KG1 (cell line): ENCODE measurements around the gene ARMC6.
A peak's percentile ranks its signal among the peaks of the same experiment; 100 is the strongest.
"Not testable (repeated sequence)": the region's sequence is repeated elsewhere in the genome, so short reads cannot be mapped to it uniquely, and the experiment has no call there.

ENCODE experiments used
- DNase-seq: peaks from one replicate; lab custom pipeline; 2025; lab: John Stamatoyannopoulos, UW

The ARMC6 gene

DNA sequence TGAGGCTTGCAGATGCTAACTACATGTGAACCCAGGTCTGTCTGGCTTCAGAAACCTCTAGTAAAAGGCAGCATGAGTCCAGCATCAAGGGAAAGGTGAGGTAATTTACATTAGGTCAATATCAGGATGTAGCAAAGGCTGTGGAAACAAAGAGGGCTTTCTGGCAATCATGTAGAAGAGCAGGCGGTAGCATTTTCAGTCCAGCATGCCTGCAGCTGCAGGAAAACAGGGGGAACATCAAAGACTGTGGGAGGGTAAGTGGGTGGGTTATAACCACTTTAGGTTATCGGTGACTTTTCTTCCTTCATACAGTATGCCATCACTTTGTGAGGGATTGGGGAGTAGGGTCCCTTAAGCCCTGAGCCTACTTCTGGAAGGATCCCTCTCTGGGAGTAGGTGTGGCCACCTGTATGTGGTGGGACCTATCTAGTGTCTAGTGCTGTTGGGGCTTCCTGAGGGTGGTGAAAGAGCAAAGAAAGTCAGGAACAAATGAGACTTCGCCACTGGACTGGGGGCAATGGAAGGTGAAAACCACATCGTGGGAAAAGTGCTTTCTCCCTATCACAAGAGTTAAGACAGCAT lies 10.9 kb upstream of the ARMC6 start:
- DNase-seq: no peak

- not testable (repeated sequence) for DNase-seq
These were observed 10.0 kb upstream of the ARMC6 start for GRCh38 chr19:19023376-19023775.

- no peak for DNase-seq
These were observed 7.5 kb upstream of the ARMC6 start for GRCh38 chr19:19025861-19026260.

DNA sequence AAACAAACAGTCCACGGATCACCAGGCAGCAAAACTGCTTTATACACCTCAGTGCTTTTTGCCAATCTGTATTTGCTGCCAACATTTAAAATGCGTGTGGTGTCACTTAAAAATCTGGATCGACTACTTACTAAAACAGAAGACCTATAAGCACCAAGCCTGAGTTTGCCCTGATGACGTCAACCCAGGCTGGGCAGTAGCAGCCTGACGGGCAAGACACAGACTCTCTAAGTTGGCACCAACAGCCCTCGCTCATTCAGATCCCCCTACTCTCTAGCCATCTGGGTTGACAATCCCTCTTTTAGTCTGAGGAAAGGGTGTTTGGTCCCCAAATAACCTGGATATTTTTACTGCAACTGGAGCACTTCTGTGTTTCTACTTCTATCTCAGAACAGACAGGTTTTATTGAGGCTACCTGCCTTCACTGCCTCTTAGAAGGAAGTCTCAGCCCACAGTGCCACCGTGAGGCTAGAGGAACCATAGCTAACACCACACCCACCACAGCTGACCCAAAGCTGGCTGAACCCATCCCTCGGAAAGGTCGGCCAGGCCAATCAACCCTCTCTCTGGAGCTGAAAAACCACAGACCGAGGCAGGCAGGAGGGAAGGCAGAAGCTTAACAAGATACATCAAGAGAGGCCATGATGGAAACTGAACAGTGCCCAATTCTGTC lies 7.0 kb upstream of the ARMC6 start:
- no peak for DNase-seq

DNA sequence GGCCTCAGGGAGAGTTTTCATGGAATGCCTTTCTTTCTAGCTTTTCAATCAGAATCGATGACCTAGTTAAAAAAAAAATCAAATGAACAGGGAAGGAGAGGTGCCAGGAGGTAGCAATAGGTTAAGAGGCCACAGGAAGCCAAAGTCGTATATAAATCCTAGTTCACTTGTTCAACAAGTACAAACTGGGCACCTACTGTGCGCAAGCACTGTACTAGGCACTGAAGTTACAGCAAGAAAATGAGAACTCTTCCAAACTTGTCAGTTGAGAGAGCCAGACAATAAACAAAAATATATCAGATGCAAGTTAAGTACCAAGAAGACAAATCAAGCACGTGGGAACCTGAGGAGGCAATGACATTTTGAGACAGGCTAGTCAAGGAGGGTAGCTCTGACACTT lies 6.2 kb upstream of the ARMC6 start:
- no peak for DNase-seq

- no peak for DNase-seq
These were observed 4.9 kb upstream of the ARMC6 start for GRCh38 chr19:19028526-19028925.

DNA sequence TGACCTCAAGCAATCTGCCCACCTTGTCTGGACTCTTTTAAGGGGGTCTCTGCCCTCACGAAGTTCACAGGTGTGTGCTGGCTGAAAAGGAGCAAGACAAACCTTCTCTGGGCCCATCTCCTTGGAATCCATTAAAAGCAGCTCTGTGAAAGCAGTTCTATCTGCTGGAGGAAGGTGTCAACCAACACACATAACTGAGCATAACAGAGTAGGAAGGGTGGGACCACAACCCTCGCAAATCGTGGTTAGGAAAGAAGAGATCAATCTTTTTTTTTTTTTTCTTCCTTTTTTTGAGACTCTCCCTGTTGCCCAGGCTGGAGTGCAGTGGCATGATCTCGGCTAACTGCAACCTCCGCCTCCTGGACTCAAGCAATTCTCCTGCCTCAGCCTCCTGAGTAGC lies 1.5 kb upstream of the ARMC6 start:
- no peak for DNase-seq

DNA sequence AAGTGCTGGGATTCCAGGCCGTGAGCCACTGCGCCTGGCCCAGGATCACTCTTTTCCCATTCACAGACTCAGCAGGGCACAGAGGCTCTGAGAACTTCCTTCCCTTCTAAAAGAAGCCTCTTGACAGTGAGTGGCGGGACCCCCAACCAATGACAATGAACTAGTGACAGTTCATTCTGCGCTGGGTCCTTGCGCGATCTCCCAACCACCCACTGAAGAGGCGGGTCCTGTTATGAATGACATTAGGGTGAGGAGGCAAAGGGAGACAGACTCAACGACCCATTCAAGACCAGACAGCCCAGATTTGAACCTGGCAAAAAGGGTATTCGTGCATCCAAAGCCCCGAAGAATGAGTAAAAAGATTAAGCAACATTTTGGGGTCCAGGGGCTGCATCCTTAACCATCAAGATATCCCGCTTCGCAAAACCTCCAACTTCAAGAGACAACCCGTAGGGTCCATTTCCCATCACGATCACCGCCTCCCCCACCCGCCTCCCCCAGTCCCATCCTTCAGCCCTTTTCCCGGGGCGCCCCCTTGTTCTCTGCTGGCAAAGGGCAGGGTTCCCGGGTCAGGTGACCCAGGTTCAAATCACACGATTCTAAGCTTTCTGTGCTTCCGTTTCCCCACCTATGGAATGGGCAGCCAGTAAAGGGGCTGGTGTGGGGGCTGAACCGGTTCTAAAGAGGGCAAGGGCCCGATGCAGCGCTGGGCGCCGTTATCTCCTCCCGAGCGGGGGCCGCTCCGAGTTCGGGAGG lies 805 bp upstream of the ARMC6 start:
- DNase-seq: peak; percentile 90

DNA sequence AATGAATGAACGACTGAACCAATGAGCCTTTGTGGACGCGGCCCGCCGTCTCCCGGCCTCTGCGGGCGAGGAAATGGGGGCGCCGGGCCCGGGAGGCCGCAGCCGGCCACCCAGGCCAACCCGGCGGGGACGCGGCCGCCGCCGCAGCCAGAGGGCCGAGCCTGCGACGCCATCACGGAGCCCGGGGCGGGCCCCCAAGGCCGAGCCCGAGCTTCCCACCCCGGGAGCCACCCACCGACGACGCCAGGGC lies 302 bp upstream of the ARMC6 start:
- no peak for DNase-seq

DNA sequence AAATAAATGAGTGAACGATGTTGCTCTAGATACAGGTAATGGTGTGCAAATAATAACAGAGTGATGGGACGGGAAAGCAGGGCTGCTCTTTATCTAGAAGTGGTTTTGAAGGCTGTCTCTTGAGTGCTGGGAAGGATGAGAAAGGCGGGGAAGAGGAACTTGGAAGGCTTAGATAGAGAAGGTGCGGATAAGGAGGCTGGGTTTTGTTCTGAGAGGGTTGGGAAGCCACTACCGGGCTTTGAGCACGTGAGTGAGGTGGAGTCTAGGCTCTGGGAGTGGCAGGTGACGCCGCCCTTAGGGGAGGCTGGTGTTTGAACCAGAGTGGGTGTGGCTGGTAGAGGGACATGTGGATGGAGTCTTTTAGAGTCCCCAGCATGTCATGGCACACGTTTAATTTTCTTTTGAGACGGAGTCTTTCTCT lies 811 bp downstream of the ARMC6 start:
- peak; percentile 46 for DNase-seq

DNA sequence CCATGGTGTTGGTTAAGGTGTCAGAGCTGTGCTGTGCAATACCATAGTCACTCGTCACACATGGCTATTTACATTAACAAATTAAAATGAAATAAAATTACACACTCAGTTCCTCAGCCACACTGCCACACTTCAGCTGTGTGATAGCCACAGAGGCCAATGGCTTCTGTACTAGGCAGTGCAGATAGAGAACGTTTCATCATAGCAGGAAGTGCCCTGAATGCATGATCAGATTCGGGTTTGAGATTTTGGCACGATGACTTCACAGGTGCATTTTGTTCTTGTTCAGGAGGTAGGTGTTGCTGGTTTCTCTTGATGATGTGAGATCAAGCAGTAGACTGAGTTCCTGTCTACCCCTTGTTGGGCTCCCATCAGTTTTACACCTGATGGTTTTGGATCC lies 6.5 kb downstream of the ARMC6 start:
- DNase-seq: no peak

DNA sequence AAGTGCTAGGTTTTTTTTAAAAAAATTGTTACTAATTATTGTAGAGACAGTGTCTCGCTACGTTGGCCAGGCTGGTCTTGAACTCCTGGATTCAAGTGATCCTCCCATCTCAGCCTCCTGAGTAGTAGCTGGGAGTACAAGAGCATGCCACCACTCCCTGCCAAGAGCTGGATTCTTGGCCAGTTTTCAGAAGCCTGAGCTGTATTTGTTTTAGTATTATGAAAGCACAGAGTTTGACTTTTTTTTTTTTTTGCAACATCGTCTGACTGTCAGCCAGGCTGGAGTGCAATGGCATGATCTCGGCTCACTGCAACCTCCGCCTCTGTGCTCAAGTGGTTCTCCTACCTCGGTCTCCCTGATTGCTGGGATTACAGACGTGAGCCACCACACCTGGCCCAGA lies 7.0 kb downstream of the ARMC6 start:
- DNase-seq: no peak

- no peak for DNase-seq
These were observed 9.4 kb downstream of the ARMC6 start for GRCh38 chr19:19042732-19043280.

DNA sequence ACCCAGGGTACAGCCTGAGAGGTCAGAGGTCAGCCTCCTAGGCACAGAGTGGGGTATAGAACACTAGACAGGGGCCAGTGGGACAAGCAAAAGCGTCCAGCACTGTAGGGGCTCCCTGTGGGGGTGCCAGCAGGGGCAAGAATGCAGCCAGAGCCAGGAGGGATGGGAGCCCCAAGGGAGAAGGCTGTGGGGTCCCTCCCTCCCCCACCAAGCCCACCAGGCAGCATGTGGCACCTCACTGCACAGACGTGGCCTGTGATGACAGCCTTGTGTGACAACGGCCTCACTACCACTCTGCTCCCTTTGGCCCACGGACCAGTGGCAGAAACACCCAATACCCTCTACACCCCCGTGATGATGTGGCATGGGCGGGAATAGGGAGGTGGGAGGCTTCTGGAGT lies 10.1 kb downstream of the ARMC6 start:
- DNase-seq: no peak

DNA sequence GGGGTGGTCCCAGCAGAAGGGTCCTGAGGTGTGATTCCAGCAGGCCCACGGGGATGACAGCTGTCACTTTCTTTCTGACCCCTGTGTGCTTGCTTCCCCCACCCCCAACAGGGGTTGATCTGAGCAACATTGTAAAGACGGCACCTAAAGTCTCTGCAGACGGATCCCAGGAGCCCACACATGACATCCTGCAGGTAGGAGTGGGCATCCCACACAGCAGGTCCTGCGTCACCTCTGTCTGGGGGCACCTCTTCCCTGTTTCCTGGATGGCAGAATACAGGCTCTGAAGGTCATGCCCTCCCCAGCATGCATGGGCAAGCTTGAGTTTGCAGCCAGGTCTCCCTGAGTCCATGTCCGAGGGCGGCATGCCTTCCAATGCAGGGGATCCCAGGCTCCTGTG lies 10.5 kb downstream of the ARMC6 start:
- DNase-seq: no peak

GRCh38 chr19:19049406-19049805 lies 16.0 kb downstream of the ARMC6 start:
- no peak for DNase-seq

GRCh38 chr19:19050104-19050503 lies 16.7 kb downstream of the ARMC6 start:
- DNase-seq: no peak

GRCh38 chr19:19050731-19051130 lies 17.3 kb downstream of the ARMC6 start:
- no peak for DNase-seq

GRCh38 chr19:19051478-19052213 lies 18.2 kb downstream of the ARMC6 start:
- DNase-seq: no peak

DNA sequence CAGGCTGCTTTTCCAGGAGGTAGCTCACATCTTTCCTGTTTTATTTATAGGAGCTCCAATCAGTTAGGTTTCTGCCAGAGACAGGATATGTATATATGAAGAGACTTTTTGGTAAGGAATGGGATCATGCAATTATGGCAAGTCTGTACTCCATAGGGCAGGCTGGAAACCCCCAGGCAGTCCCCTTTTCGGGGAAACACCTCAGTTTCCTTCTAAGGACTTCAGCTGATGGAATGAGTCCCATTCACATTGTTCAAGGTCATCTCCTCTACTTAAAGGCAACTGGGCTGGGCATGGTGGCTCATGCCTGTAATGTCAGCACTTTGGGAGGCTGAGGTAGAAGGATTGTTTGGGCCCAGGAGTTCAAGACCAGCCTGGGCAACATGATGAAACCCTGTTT lies 19.5 kb downstream of the ARMC6 start:
- DNase-seq: no peak

- DNase-seq: no peak
These were observed 20.3 kb downstream of the ARMC6 start for GRCh38 chr19:19053508-19054314.
